ENCODE measurements around the gene GOSR2.

DNA sequence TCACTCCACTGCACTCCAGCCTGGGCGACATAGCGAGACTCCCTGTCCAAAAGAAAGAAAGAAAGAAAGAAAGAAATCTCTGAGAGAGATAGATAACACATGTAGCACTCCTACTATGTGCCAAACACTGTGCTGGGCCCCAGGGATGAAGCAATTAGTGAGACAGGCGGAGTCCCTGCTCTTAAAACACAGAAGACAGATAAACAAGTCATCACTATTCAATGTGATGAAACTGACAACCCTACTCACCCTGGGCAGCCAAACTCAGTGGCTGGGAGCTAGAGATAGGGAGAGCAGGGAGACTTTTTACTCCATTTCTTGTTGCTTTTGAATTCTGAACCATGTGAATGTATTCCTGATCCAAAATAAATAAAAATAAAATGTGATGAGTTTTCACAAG, 35.2 kb upstream of the GOSR2 start:
- TF ChIP-seq, protein P1, sequence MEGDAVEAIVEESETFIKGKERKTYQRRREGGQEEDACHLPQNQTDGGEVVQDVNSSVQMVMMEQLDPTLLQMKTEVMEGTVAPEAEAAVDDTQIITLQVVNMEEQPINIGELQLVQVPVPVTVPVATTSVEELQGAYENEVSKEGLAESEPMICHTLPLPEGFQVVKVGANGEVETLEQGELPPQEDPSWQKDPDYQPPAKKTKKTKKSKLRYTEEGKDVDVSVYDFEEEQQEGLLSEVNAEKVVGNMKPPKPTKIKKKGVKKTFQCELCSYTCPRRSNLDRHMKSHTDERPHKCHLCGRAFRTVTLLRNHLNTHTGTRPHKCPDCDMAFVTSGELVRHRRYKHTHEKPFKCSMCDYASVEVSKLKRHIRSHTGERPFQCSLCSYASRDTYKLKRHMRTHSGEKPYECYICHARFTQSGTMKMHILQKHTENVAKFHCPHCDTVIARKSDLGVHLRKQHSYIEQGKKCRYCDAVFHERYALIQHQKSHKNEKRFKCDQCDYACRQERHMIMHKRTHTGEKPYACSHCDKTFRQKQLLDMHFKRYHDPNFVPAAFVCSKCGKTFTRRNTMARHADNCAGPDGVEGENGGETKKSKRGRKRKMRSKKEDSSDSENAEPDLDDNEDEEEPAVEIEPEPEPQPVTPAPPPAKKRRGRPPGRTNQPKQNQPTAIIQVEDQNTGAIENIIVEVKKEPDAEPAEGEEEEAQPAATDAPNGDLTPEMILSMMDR (conservative IDR thresholded peaks at IDR 0.05; ENCODE audit: low read depth, low read length): no peak
- no peak for TF ChIP-seq EZH2phosphoT487 (IDR thresholded peaks at IDR 0.05; ENCODE audit: borderline replicate concordance, low read length)

Data from PC-3 (cell line).